HepG2 (cell line): ENCODE data around the gene ABCA2. TPM values are rescaled to one million over a fixed set of nuclear protein-coding genes. Genes with fewer than 3 reads are reported as not detected.

Experiments used
- AKAP8 ChIP-seq: sonication (generic); formaldehyde crosslinking; IDR thresholded peaks from 2 replicates; pipeline ENCODE4 v1.5.1; 2020; ENCODE audit warnings: mild to moderate bottlenecking, missing genetic modification reagents
- EHMT2 ChIP-seq: fragments of 200-600 bp; sonication (generic); IDR thresholded peaks from 2 replicates; pipeline ENCODE4 v1.7.0; 2017; ENCODE audit warnings: antibody characterized with exemption, low read depth, low read length, borderline replicate concordance
- FOXA1 ChIP-seq, 2 experiments: fragments of 450-650 bp in 1 of 2; sonication (generic) in 1 of 2; formaldehyde crosslinking in 1 of 2; IDR thresholded peaks; 2 replicates each; pipeline versions ENCODE4 v1.4.0 to v1.6.1; 2016 to 2020; ENCODE audit warnings: missing genetic modification reagents in 1 of 2
- HDAC2 ChIP-seq: sonication (generic); formaldehyde crosslinking; IDR thresholded peaks from 2 replicates; pipeline ENCODE4 v1.4.0; 2020; ENCODE audit warnings: missing genetic modification reagents
- JUN ChIP-seq: sonication (generic); formaldehyde crosslinking; IDR thresholded peaks from 2 replicates; pipeline ENCODE4 v1.4.0; 2020; ENCODE audit warnings: mild to moderate bottlenecking, missing genetic modification reagents
- MAZ ChIP-seq, 2 experiments: sonication (generic) in 1 of 2; formaldehyde crosslinking in 1 of 2; IDR thresholded peaks; 2 replicates each; pipeline versions ENCODE4 v1.5.0 to v1.6.1; 2012 to 2020; ENCODE audit warnings: low read depth in 2 of 2, mild to moderate bottlenecking in 2 of 2, borderline replicate concordance in 1 of 2, improper control_type of control experiment in 1 of 2, low read length in 1 of 2, missing genetic modification reagents in 1 of 2, moderate library complexity in 1 of 2
- MLLT10 ChIP-seq: sonication (generic); formaldehyde crosslinking; IDR thresholded peaks from 2 replicates; pipeline ENCODE4 v1.4.0; 2020; ENCODE audit warnings: missing genetic modification reagents
- NAIF1 ChIP-seq: sonication (generic); formaldehyde crosslinking; IDR thresholded peaks from 2 replicates; pipeline ENCODE4 v1.5.0; 2020; ENCODE audit warnings: mild to moderate bottlenecking, missing genetic modification reagents, borderline replicate concordance
- NR3C1 ChIP-seq: sonication (generic); formaldehyde crosslinking; IDR thresholded peaks from 2 replicates; pipeline ENCODE4 v1.4.0; 2020; ENCODE audit warnings: missing genetic modification reagents
- SP5 ChIP-seq: IDR thresholded peaks from 2 replicates; pipeline ENCODE4 v1.6.1; 2016; ENCODE audit warnings: low read depth, borderline replicate concordance
- TEAD3 ChIP-seq: optimal IDR thresholded peaks from 2 replicates; pipeline ENCODE3; 2016; ENCODE audit warnings: borderline replicate concordance
- U2AF2 ChIP-seq: fragments of 200-400 bp; formaldehyde crosslinking; IDR thresholded peaks from 2 replicates; pipeline ENCODE4 v1.6.1; 2017; ENCODE audit warnings: low read depth, mild to moderate bottlenecking, low read length
- UBTF ChIP-seq: sonication (generic); formaldehyde crosslinking; IDR thresholded peaks from 2 replicates; pipeline ENCODE4 v1.4.0; 2020; ENCODE audit warnings: mild to moderate bottlenecking, missing genetic modification reagents
- WIZ ChIP-seq: sonication (generic); formaldehyde crosslinking; IDR thresholded peaks from 2 replicates; pipeline ENCODE4 v1.5.1; 2020; ENCODE audit warnings: mild to moderate bottlenecking, missing genetic modification reagents
- YEATS2 ChIP-seq: sonication (generic); formaldehyde crosslinking; IDR thresholded peaks from 2 replicates; pipeline ENCODE4 v1.4.0; 2020; ENCODE audit warnings: missing genetic modification reagents, borderline replicate concordance
- ZFP37 ChIP-seq: sonication (generic); formaldehyde crosslinking; IDR thresholded peaks from 2 replicates; pipeline ENCODE4 v1.4.0; 2020; ENCODE audit warnings: missing genetic modification reagents, borderline replicate concordance
- ZMAT3 ChIP-seq: sonication (generic); formaldehyde crosslinking; conservative IDR thresholded peaks from 2 replicates; pipeline ENCODE4 v1.7.0; 2021; ENCODE audit warnings: missing genetic modification reagents
- ZNF354B ChIP-seq: sonication (generic); formaldehyde crosslinking; IDR thresholded peaks from 2 replicates; pipeline ENCODE4 v1.8.0; 2022; ENCODE audit warnings: mild to moderate bottlenecking, missing genetic modification reagents
- ZNF75D ChIP-seq: sonication (generic); formaldehyde crosslinking; IDR thresholded peaks from 2 replicates; pipeline ENCODE4 v1.8.1; 2023; ENCODE audit warnings: missing genetic modification reagents, mild to moderate bottlenecking, borderline replicate concordance
- ZSCAN20 ChIP-seq: sonication (generic); formaldehyde crosslinking; IDR thresholded peaks from 2 replicates; pipeline ENCODE4 v1.4.0; 2020; ENCODE audit warnings: missing genetic modification reagents, mild to moderate bottlenecking, borderline replicate concordance
- polyA plus RNA-seq, 8 experiments: library from polyadenylated mRNA; depleted of rRNA in 3 of 8; stranded (reverse) in 7 of 8; unstranded in 1 of 8; fragments of >200 nt; fragmentation: Illumina TruSeq in 4 of 8; extraction: Trizol in 4 of 8; gene quantifications; 2 replicates each; pipeline versions ENCODE4 v1.2.1 to v1.2.3, GENCODE V29; 2011 to 2016; ENCODE audit warnings: low read depth in 4 of 8, missing spikeins in 1 of 8, mixed read lengths in 1 of 8; ENCODE audit not compliant: insufficient read depth in 1 of 8
- total RNA-seq, 5 experiments: library from RNA; depleted of rRNA; stranded (reverse); fragments of >200 nt; fragmentation: Illumina TruSeq; extraction: Trizol; gene quantifications; 2 replicates each; pipeline ENCODE4 v1.2.3, GENCODE V29; 2016; ENCODE audit warnings: low read depth in 1 of 5
- TF ChIP-seq, protein P1 (sequence below): sonication (generic); formaldehyde crosslinking; IDR thresholded peaks from 2 replicates; pipeline ENCODE4 v1.5.1; 2020; ENCODE audit warnings: missing genetic modification reagents, mild to moderate bottlenecking, borderline replicate concordance
- TF ChIP-seq, protein P2 (sequence below): sonication (generic); formaldehyde crosslinking; conservative IDR thresholded peaks from 2 replicates; pipeline ENCODE4 v1.8.0; 2022; ENCODE audit warnings: missing genetic modification reagents

The ABCA2 gene
- total and polyA plus RNA-seq, 2 of the 13 experiments (the other 11 are each of a cell fraction or from before 2014, with no cell fraction given): 2.9 to 19.2 TPM

DNA sequence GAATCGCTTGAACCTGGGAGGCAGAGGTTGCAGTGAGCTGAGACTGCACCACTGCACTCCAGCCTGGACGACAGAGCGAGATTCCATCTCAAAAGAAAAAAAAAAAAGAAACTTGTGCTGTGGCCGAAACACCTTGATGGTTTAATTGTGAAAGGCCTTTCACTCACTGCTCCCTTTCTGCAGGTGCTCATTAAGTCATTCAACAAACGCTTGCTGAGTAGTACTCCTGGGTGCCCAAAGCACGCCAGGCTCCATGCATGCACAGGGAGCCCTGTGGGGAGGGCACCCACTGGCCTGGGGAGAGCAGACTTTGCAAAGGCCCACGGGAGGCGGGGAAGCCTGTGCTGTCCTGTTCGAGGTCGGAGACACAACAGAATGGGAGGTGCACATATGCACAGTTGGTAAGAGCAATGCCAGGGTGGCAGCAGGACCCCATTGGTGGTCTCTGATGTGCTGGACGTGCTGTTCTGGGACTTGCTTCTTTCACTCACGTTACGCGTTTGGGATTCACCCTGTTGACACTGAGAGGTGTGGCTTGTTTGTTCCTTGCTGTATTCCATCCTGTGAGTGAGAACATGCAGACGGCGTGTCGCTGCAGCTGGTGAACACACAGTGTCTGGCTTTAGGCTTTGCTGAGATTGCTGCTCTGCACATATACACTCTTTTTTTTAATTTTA, 28.8 kb upstream of the ABCA2 start (continued):
- TF ChIP-seq, protein P1, sequence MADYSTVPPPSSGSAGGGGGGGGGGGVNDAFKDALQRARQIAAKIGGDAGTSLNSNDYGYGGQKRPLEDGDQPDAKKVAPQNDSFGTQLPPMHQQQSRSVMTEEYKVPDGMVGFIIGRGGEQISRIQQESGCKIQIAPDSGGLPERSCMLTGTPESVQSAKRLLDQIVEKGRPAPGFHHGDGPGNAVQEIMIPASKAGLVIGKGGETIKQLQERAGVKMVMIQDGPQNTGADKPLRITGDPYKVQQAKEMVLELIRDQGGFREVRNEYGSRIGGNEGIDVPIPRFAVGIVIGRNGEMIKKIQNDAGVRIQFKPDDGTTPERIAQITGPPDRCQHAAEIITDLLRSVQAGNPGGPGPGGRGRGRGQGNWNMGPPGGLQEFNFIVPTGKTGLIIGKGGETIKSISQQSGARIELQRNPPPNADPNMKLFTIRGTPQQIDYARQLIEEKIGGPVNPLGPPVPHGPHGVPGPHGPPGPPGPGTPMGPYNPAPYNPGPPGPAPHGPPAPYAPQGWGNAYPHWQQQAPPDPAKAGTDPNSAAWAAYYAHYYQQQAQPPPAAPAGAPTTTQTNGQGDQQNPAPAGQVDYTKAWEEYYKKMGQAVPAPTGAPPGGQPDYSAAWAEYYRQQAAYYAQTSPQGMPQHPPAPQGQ (CRISPR knock-in tag): no peak
- TF ChIP-seq AKAP8 (peak; percentile 72; the same call in 1 of the 2 replicates), SP5 (CRISPR knock-in tag) (peak; percentile 39; the same call in 1 of the 2 replicates), ZNF354B (CRISPR knock-in tag) (no peak), TEAD3 (CRISPR knock-in tag) (peak; percentile 30), HDAC2 (CRISPR knock-in tag) (no peak), ZSCAN20 (no peak), U2AF2 (no peak), JUN (no peak), WIZ (CRISPR knock-in tag) (no peak), NAIF1 (CRISPR knock-in tag) (no peak), ZNF75D (no peak), ZMAT3 (CRISPR knock-in tag) (no peak), FOXA1 (IDR thresholded peaks at IDR 0.05) (no peak), FOXA1 (CRISPR knock-in tag; IDR thresholded peaks at IDR 0.05) (peak; percentile 78), NR3C1 (CRISPR knock-in tag) (no peak), YEATS2 (CRISPR knock-in tag) (no peak), MAZ (IDR thresholded peaks at IDR 0.05; ENCODE audit: borderline replicate concordance, low read depth, low read length) (no peak), MAZ (CRISPR knock-in tag; IDR thresholded peaks at IDR 0.05; ENCODE audit: low read depth) (no peak), MLLT10 (CRISPR knock-in tag) (no peak), UBTF (CRISPR knock-in tag) (no peak), ZFP37 (CRISPR knock-in tag) (0 out of 2 replicates have a peak, but pooled peaks have one; percentile 38), EHMT2 (no peak)
- TF ChIP-seq, protein P2, sequence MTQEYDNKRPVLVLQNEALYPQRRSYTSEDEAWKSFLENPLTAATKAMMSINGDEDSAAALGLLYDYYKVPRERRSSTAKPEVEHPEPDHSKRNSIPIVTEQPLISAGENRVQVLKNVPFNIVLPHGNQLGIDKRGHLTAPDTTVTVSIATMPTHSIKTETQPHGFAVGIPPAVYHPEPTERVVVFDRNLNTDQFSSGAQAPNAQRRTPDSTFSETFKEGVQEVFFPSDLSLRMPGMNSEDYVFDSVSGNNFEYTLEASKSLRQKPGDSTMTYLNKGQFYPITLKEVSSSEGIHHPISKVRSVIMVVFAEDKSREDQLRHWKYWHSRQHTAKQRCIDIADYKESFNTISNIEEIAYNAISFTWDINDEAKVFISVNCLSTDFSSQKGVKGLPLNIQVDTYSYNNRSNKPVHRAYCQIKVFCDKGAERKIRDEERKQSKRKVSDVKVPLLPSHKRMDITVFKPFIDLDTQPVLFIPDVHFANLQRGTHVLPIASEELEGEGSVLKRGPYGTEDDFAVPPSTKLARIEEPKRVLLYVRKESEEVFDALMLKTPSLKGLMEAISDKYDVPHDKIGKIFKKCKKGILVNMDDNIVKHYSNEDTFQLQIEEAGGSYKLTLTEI (CRISPR knock-in tag): no peak
